Activated naive CD4-positive, alpha-beta T cell treated with anti-CD3 and anti-CD28 coated beads for 36 hours (primary cell): ENCODE measurements around the gene RSPH1. TPM values are rescaled to one million over a fixed set of nuclear protein-coding genes. Genes with fewer than 3 reads are reported as not detected.
"Not testable (repeated sequence)": the region's sequence is repeated elsewhere in the genome, so short reads cannot be mapped to it uniquely, and the experiment has no call there.

ENCODE experiments used
- CTCF ChIA-PET: fragments of 350-600 bp; sonication (Branson Sonifier 250); formaldehyde crosslinking; loops from one replicate; lab custom pipeline; 2021; ENCODE audit warnings: antibody characterized with exemption; lab: Charles Lee
- DNase-seq: peaks from one replicate; pipeline ENCODE4 v3.0.0-alpha.2; 2020
- H3K27ac Mint-ChIP-seq: one replicate; pipeline ENCODE4 v1.8.0; 2021; ENCODE audit warnings: mild to moderate bottlenecking, mixed read lengths
- H3K27me3 Mint-ChIP-seq: one replicate; pipeline ENCODE4 v1.8.0; 2021; ENCODE audit warnings: low read depth, mixed read lengths
- H3K36me3 Mint-ChIP-seq: one replicate; pipeline ENCODE4 v1.8.0; 2021; ENCODE audit warnings: low read depth, mixed read lengths
- H3K4me1 Mint-ChIP-seq: one replicate; pipeline ENCODE4 v1.8.0; 2021; ENCODE audit warnings: low read depth, mixed read lengths
- H3K4me3 Mint-ChIP-seq: one replicate; pipeline ENCODE4 v1.8.0; 2021; ENCODE audit warnings: mild to moderate bottlenecking, moderate library complexity, mixed read lengths
- H3K9me3 Mint-ChIP-seq: one replicate; pipeline ENCODE4 v1.8.0; 2021; ENCODE audit warnings: mixed read lengths
- intact Hi-C: fragments of 100-400 bp; cut with micrococcal nuclease; formaldehyde crosslinking; loops from one replicate; pipeline ENCODE4 v1.15.1; 2023
- total RNA-seq, 2 experiments: library from RNA; stranded (reverse); gene quantifications; one replicate each; pipeline ENCODE4 v1.2.3, GENCODE V29; 2021

RSPH1 gene
- total RNA-seq, 2 experiments from 2014 or later: 0.22 TPM; not detected in 1

GRCh38 chr21:42475526-42476387, 20.3 kb downstream of the RSPH1 start:
- Mint-ChIP-seq H3K27ac (no peak overlapping the region), H3K9me3 (no peaks in the 10 kb centered on the region), H3K4me3 (no peak overlapping the region), H3K36me3 (no peaks in the 10 kb centered on the region), H3K27me3 (no peaks in the 10 kb centered on the region), H3K4me1 (no peaks in the 10 kb centered on the region)
- intact Hi-C loops: no loop called here
- CTCF ChIA-PET: no interaction called here
- DNase-seq: no peak

GRCh38 chr21:42475036-42475435, 21.0 kb downstream of the RSPH1 start:
- no peak overlapping the region for H3K27ac Mint-ChIP-seq
- CTCF ChIA-PET: no interaction called here
- no peaks in the 10 kb centered on the region for H3K27me3 Mint-ChIP-seq
- no peaks in the 10 kb centered on the region for H3K36me3 Mint-ChIP-seq
- no peak for DNase-seq
- H3K4me3 Mint-ChIP-seq: no peak overlapping the region
- H3K4me1 Mint-ChIP-seq: no peaks in the 10 kb centered on the region
- intact Hi-C loops: no loop called here
- no peaks in the 10 kb centered on the region for H3K9me3 Mint-ChIP-seq

GRCh38 chr21:42474043-42474831, 21.8 kb downstream of the RSPH1 start:
- intact Hi-C loops: no loop called here

GRCh38 chr21:42473498-42474042, 22.5 kb downstream of the RSPH1 start:
- Mint-ChIP-seq H3K27ac (no peak overlapping the region), H3K27me3 (no peaks in the 10 kb centered on the region), H3K4me3 (no peak overlapping the region), H3K4me1 (no peaks in the 10 kb centered on the region), H3K9me3 (no peaks in the 10 kb centered on the region), H3K36me3 (no peaks in the 10 kb centered on the region)
- CTCF ChIA-PET: no interaction called here
- DNase-seq: no peak
- intact Hi-C loops: no loop called here

More at GRCh38 chr21:42474043-42474831, 21.8 kb downstream of the RSPH1 start:
- Mint-ChIP-seq H3K9me3 (no peaks in the 10 kb centered on the region), H3K27me3 (no peaks in the 10 kb centered on the region), H3K4me3 (no peak overlapping the region), H3K36me3 (no peaks in the 10 kb centered on the region), H3K4me1 (no peaks in the 10 kb centered on the region), H3K27ac (no peak overlapping the region)
- CTCF ChIA-PET: interaction anchor here (0.5 kb wide), 1 partner anchor 563 kb away, joined by 3 read pairs; no protein-coding TSS in a partner anchor
- DNase-seq: no peak

GRCh38 chr21:42472521-42472920, 23.5 kb downstream of the RSPH1 start:
- H3K4me1 Mint-ChIP-seq: no peaks in the 10 kb centered on the region
- H3K9me3 Mint-ChIP-seq: no peaks in the 10 kb centered on the region
- DNase-seq: no peak
- H3K4me3 Mint-ChIP-seq: no peak overlapping the region
- H3K27ac Mint-ChIP-seq: no peak overlapping the region
- intact Hi-C loops: no loop called here
- CTCF ChIA-PET: no interaction called here
- H3K36me3 Mint-ChIP-seq: no peaks in the 10 kb centered on the region
- no peaks in the 10 kb centered on the region for H3K27me3 Mint-ChIP-seq

GRCh38 chr21:42471716-42472330, 24.2 kb downstream of the RSPH1 start:
- H3K9me3 Mint-ChIP-seq: no peaks in the 10 kb centered on the region
- no peaks in the 10 kb centered on the region for H3K27me3 Mint-ChIP-seq
- H3K4me3 Mint-ChIP-seq: no peak overlapping the region
- DNase-seq: no peak
- no peaks in the 10 kb centered on the region for H3K4me1 Mint-ChIP-seq
- intact Hi-C loops: no loop called here
- no peak overlapping the region for H3K27ac Mint-ChIP-seq
- CTCF ChIA-PET: no interaction called here
- no peaks in the 10 kb centered on the region for H3K36me3 Mint-ChIP-seq

GRCh38 chr21:42471206-42471605, 24.8 kb downstream of the RSPH1 start:
- H3K36me3 Mint-ChIP-seq: no peaks in the 10 kb centered on the region
- no peak overlapping the region for H3K27ac Mint-ChIP-seq
- H3K4me1 Mint-ChIP-seq: no peaks in the 10 kb centered on the region
- no peak for DNase-seq
- no peaks in the 10 kb centered on the region for H3K9me3 Mint-ChIP-seq
- H3K4me3 Mint-ChIP-seq: no peak overlapping the region
- intact Hi-C loops: no loop called here
- H3K27me3 Mint-ChIP-seq: no peaks in the 10 kb centered on the region
- CTCF ChIA-PET: no interaction called here

GRCh38 chr21:42469726-42470125, 26.3 kb downstream of the RSPH1 start:
- H3K9me3 Mint-ChIP-seq, DNase-seq, H3K4me3 Mint-ChIP-seq, H3K27me3 Mint-ChIP-seq, H3K36me3 Mint-ChIP-seq, H3K27ac Mint-ChIP-seq, H3K4me1 Mint-ChIP-seq, CTCF ChIA-PET: not testable (repeated sequence)
- intact Hi-C loops: loop anchor here (10.0 kb wide), 1 partner anchor 365 kb away; no protein-coding TSS in a partner anchor

GRCh38 chr21:42469272-42469671, 26.8 kb downstream of the RSPH1 start:
- H3K27ac Mint-ChIP-seq: no peak overlapping the region
- H3K27me3 Mint-ChIP-seq: no peaks in the 10 kb centered on the region
- no peak overlapping the region for H3K4me3 Mint-ChIP-seq

GRCh38 chr21:42468491-42469131, 27.4 kb downstream of the RSPH1 start:
- CTCF ChIA-PET: interaction anchor here (0.8 to 1.3 kb wide), 2 partner anchors 9 to 155 kb away, joined by 3 read pairs; no protein-coding TSS in a partner anchor
- intact Hi-C loops: loop anchor here (10.0 kb wide), 1 partner anchor 366 kb away; no protein-coding TSS in a partner anchor
- peaks cover 19% of the 10 kb centered on the region for H3K4me1 Mint-ChIP-seq

More at GRCh38 chr21:42469272-42469671, 26.8 kb downstream of the RSPH1 start:
- Mint-ChIP-seq H3K36me3 (no peaks in the 10 kb centered on the region), H3K9me3 (no peaks in the 10 kb centered on the region), H3K4me1 (peaks cover 13% of the 10 kb centered on the region)
- CTCF ChIA-PET: interaction anchor here (0.8 to 1.3 kb wide), 2 partner anchors 10 to 154 kb away, joined by 3 read pairs; no protein-coding TSS in a partner anchor
- intact Hi-C loops: loop anchor here (10.0 kb wide), 1 partner anchor 366 kb away; no protein-coding TSS in a partner anchor
- no peak for DNase-seq

GRCh38 chr21:42467140-42467983, 28.7 kb downstream of the RSPH1 start:
- no peaks in the 10 kb centered on the region for H3K9me3 Mint-ChIP-seq
- CTCF ChIA-PET: interaction anchor here (0.6 to 1.6 kb wide), 6 partner anchors 10 to 26 kb away, joined by 3 to 5 read pairs (median 4); no protein-coding TSS in a partner anchor
- H3K4me3 Mint-ChIP-seq: no peak overlapping the region
- no peaks in the 10 kb centered on the region for H3K27me3 Mint-ChIP-seq
- DNase-seq: peak; percentile 35
- H3K27ac Mint-ChIP-seq: no peak overlapping the region
- intact Hi-C loops: loop anchor here (10.0 kb wide), 1 partner anchor 367 kb away; no protein-coding TSS in a partner anchor
- H3K36me3 Mint-ChIP-seq: no peaks in the 10 kb centered on the region
- peaks cover 30% of the 10 kb centered on the region for H3K4me1 Mint-ChIP-seq

More at GRCh38 chr21:42468491-42469131, 27.4 kb downstream of the RSPH1 start:
- no peak for DNase-seq
- no peaks in the 10 kb centered on the region for H3K27me3 Mint-ChIP-seq
- H3K36me3 Mint-ChIP-seq: no peaks in the 10 kb centered on the region
- no peak overlapping the region for H3K4me3 Mint-ChIP-seq
- no peak overlapping the region for H3K27ac Mint-ChIP-seq
- no peaks in the 10 kb centered on the region for H3K9me3 Mint-ChIP-seq
